ENCODE results near the gene RSRP1.

DNA sequence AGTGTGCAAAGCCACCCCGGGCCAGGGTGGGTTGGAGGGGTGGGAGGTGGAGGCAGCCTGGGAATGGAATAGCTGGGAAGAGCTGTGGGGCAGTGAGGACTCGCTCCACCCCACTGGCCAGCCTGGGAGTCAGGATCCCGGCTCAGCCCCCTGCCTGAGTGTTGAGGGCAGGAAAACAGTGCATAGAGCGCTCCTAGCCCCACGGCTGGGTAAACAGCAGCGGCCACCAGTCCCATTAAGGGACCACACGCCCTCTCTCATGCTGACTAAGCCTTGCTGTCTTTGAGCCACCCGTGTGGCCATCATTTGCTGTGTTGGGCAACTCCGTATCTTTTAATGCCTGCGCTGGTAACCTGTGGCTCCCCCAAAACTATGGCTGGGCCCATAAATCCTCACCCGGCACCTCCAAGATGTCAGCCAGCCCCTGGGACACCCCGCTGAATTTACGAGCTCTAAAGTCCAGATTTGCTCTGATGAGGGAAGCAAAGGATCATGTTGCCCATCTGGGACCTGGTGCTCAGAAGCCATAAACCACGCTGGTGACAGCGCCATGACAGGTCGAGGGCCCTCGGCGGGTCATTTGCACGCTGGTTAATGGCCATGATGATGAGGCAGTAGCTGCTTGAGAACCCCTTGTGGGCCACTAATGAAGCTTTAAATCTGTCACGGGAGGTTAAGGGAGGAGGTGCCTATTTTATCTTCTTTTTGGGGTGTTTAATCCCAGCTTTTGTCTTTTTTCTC is 49.8 kb downstream of the RSRP1 start:
- TF ChIP-seq, protein P1, sequence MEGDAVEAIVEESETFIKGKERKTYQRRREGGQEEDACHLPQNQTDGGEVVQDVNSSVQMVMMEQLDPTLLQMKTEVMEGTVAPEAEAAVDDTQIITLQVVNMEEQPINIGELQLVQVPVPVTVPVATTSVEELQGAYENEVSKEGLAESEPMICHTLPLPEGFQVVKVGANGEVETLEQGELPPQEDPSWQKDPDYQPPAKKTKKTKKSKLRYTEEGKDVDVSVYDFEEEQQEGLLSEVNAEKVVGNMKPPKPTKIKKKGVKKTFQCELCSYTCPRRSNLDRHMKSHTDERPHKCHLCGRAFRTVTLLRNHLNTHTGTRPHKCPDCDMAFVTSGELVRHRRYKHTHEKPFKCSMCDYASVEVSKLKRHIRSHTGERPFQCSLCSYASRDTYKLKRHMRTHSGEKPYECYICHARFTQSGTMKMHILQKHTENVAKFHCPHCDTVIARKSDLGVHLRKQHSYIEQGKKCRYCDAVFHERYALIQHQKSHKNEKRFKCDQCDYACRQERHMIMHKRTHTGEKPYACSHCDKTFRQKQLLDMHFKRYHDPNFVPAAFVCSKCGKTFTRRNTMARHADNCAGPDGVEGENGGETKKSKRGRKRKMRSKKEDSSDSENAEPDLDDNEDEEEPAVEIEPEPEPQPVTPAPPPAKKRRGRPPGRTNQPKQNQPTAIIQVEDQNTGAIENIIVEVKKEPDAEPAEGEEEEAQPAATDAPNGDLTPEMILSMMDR (conservative IDR thresholded peaks at IDR 0.05; ENCODE audit: low read depth, low read length): no peak
- TF ChIP-seq POLR2A (IDR thresholded peaks at IDR 0.05; ENCODE audit: low read depth, low read length) (no peak), RAD21 (IDR thresholded peaks at IDR 0.05; ENCODE audit: low read length) (no peak), MAZ (IDR thresholded peaks at IDR 0.05; ENCODE audit: borderline replicate concordance, low read depth, low read length) (no peak), MAFK (IDR thresholded peaks at IDR 0.05; ENCODE audit: low read depth, low read length) (no peak), RFX5 (IDR thresholded peaks at IDR 0.05; ENCODE audit: low read depth, low read length) (no peak), CEBPB (IDR thresholded peaks at IDR 0.05; ENCODE audit: low read depth, low read length) (no peak), RCOR1 (IDR thresholded peaks at IDR 0.05; ENCODE audit: insufficient replicate concordance, low read length) (no peak)
- TF ChIP-seq, protein P2, sequence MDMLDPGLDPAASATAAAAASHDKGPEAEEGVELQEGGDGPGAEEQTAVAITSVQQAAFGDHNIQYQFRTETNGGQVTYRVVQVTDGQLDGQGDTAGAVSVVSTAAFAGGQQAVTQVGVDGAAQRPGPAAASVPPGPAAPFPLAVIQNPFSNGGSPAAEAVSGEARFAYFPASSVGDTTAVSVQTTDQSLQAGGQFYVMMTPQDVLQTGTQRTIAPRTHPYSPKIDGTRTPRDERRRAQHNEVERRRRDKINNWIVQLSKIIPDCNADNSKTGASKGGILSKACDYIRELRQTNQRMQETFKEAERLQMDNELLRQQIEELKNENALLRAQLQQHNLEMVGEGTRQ (IDR thresholded peaks at IDR 0.05; ENCODE audit: low read depth, low read length): no peak
